Measurements from ENCODE around the gene MIAT. TPM values are rescaled to one million over a fixed set of nuclear protein-coding genes. Genes with fewer than 3 reads are reported as not detected.

The MIAT gene
- total RNA-seq, 1 experiment from 2014 or later, result 0.49 TPM

- no peak for TF ChIP-seq CTCF (IDR thresholded peaks at IDR 0.05; ENCODE audit: unreplicated experiment)
- no TSS peak for BruUV-seq (replicated peaks)
- CTCF ChIA-PET, result no interaction called here
- POLR2A ChIA-PET, result no interaction called here
- no peaks in the 10 kb centered on the region for H3K36me3 Mint-ChIP-seq (ENCODE audit: insufficient read depth, unreplicated experiment)
- intact Hi-C loops (cut with micrococcal nuclease), result no loop called here
- DNase-seq (ENCODE audit: unreplicated experiment), result no peak
- H3K4me1 Mint-ChIP-seq (ENCODE audit: insufficient read depth, unreplicated experiment), result no peaks in the 10 kb centered on the region
- H3K9me3 Mint-ChIP-seq (ENCODE audit: unreplicated experiment), result no peaks in the 10 kb centered on the region
- H3K27me3 Mint-ChIP-seq (ENCODE audit: insufficient read depth, unreplicated experiment), result peaks cover 11% of the 10 kb centered on the region
- H3K4me3 Mint-ChIP-seq (ENCODE audit: unreplicated experiment), result no peak within 1 kb of the TSS
- H3K27ac Mint-ChIP-seq (ENCODE audit: low read depth, unreplicated experiment), result no peak within 1 kb of the TSS
These were observed 35.7 kb upstream of the MIAT start, which contains the start of gene CRYBA4 for GRCh38 chr22:26621663-26622062. TSS of gene CRYBA4 (plus strand) at chr22:26621963. CDS start at chr22:26622597, 634 bp downstream.

GRCh38 chr22:26623984-26624383 is 33.4 kb upstream of the MIAT start:
- intact Hi-C loops (cut with micrococcal nuclease), result no loop called here
- peaks cover 7% of the 10 kb centered on the region for H3K4me1 Mint-ChIP-seq (ENCODE audit: insufficient read depth, unreplicated experiment)
- no peaks in the 10 kb centered on the region for H3K27me3 Mint-ChIP-seq (ENCODE audit: insufficient read depth, unreplicated experiment)
- no peak overlapping the region for H3K27ac Mint-ChIP-seq (ENCODE audit: low read depth, unreplicated experiment)
- no peaks in the 10 kb centered on the region for H3K9me3 Mint-ChIP-seq (ENCODE audit: unreplicated experiment)
- TF ChIP-seq CTCF (IDR thresholded peaks at IDR 0.05; ENCODE audit: unreplicated experiment), result no peak
- no peak for DNase-seq (ENCODE audit: unreplicated experiment)
- ChIA-PET POLR2A (no interaction called here), CTCF (interaction anchor here (0.5 to 0.6 kb wide), 2 partner anchors 51 to 222 kb away, joined by 3 read pairs; no protein-coding TSS in a partner anchor)
- no TSS peak for BruUV-seq (replicated peaks)
- H3K4me3 Mint-ChIP-seq (ENCODE audit: unreplicated experiment), result no peak overlapping the region
- no peaks in the 10 kb centered on the region for H3K36me3 Mint-ChIP-seq (ENCODE audit: insufficient read depth, unreplicated experiment)

- Mint-ChIP-seq H3K27ac (ENCODE audit: low read depth, unreplicated experiment) (no peak overlapping the region), H3K4me1 (ENCODE audit: insufficient read depth, unreplicated experiment) (peaks cover 7% of the 10 kb centered on the region), H3K27me3 (ENCODE audit: insufficient read depth, unreplicated experiment) (no peaks in the 10 kb centered on the region), H3K36me3 (ENCODE audit: insufficient read depth, unreplicated experiment) (no peaks in the 10 kb centered on the region), H3K4me3 (ENCODE audit: unreplicated experiment) (no peak overlapping the region), H3K9me3 (ENCODE audit: unreplicated experiment) (no peaks in the 10 kb centered on the region)
- DNase-seq (ENCODE audit: unreplicated experiment), result no peak
- no peak for TF ChIP-seq CTCF (IDR thresholded peaks at IDR 0.05; ENCODE audit: unreplicated experiment)
- BruUV-seq (replicated peaks), result no TSS peak
- intact Hi-C loops (cut with micrococcal nuclease), result no loop called here
- ChIA-PET POLR2A (no interaction called here), CTCF (interaction anchor here (0.5 to 0.6 kb wide), 2 partner anchors 52 to 223 kb away, joined by 3 read pairs; no protein-coding TSS in a partner anchor)
These were observed 32.6 kb upstream of the MIAT start for GRCh38 chr22:26624803-26625202.

- no peak for TF ChIP-seq CTCF (IDR thresholded peaks at IDR 0.05; ENCODE audit: unreplicated experiment)
- H3K4me1 Mint-ChIP-seq (ENCODE audit: insufficient read depth, unreplicated experiment), result peaks cover 7% of the 10 kb centered on the region
- peaks cover 22% of the 10 kb centered on the region for H3K27me3 Mint-ChIP-seq (ENCODE audit: insufficient read depth, unreplicated experiment)
- H3K36me3 Mint-ChIP-seq (ENCODE audit: insufficient read depth, unreplicated experiment), result no peaks in the 10 kb centered on the region
- no peak overlapping the region for H3K4me3 Mint-ChIP-seq (ENCODE audit: unreplicated experiment)
- ChIA-PET POLR2A (no interaction called here), CTCF (interaction anchor here (0.7 to 1.2 kb wide), 2 partner anchors 59 to 1660 kb away, joined by 3 to 4 read pairs; no protein-coding TSS in a partner anchor)
- no peak for DNase-seq (ENCODE audit: unreplicated experiment)
- no peaks in the 10 kb centered on the region for H3K9me3 Mint-ChIP-seq (ENCODE audit: unreplicated experiment)
- no peak overlapping the region for H3K27ac Mint-ChIP-seq (ENCODE audit: low read depth, unreplicated experiment)
- intact Hi-C loops (cut with micrococcal nuclease), result no loop called here
- BruUV-seq (replicated peaks), result no TSS peak
These were observed 27.2 kb upstream of the MIAT start for GRCh38 chr22:26629988-26630761.

Data from MCF 10A (cell line).